GM12872 (cell line): ENCODE measurements around the gene MYBPC3.
A peak's percentile ranks its signal among the peaks of the same experiment; 100 is the strongest.

ENCODE experiments used
- CTCF ChIP-seq: IDR thresholded peaks from 3 replicates; pipeline ENCODE4 v1.5.1; 2011; ENCODE audit warnings: low read depth, mild to moderate bottlenecking, low read length, moderate library complexity; ENCODE audit not compliant: insufficient read depth

Gene MYBPC3

GRCh38 chr11:47359586-47359985, 7.1 kb upstream of the MYBPC3 start:
- no peak for TF ChIP-seq CTCF

GRCh38 chr11:47359162-47359561, 6.7 kb upstream of the MYBPC3 start:
- no peak for TF ChIP-seq CTCF

- TF ChIP-seq CTCF = no peak
These were observed 6.2 kb upstream of the MYBPC3 start for GRCh38 chr11:47358731-47359051.

GRCh38 chr11:47357985-47358730, 5.7 kb upstream of the MYBPC3 start:
- no peak for TF ChIP-seq CTCF

- TF ChIP-seq CTCF = no peak
These were observed 4.5 kb upstream of the MYBPC3 start for GRCh38 chr11:47356998-47357329.

- TF ChIP-seq CTCF = no peak
These were observed 3.9 kb upstream of the MYBPC3 start for GRCh38 chr11:47356129-47356997.

- peak; percentile 23; the same call in 1 of the 3 replicates for TF ChIP-seq CTCF
These were observed 3.0 kb upstream of the MYBPC3 start for GRCh38 chr11:47355283-47356128.
